Body of pancreas (tissue), 4 donors: ENCODE results near the gene MYCBP2. TPM values are rescaled to one million over a fixed set of nuclear protein-coding genes. Genes with fewer than 3 reads are reported as not detected.

Experiments
- ATAC-seq: fragments of 150-250 bp; one replicate; pipeline ENCODE4 v1.9.1; 2016
- DNase-seq, 4 donors: peaks; one replicate each; pipeline ENCODE4 v3.0.0-alpha.2; 2019
- H3K27ac ChIP-seq, 4 donors: fragments of 200-600 bp; sonication (generic); 1 replicate in 3 of 4; 2 replicates in 1 of 4; pipeline versions ENCODE4 v1.5.1 to v1.6.1; 2016 to 2019; ENCODE audit warnings: mild to moderate bottlenecking in 1 of 4, mixed read lengths in 1 of 4, moderate library complexity in 1 of 4
- H3K27me3 ChIP-seq, 2 donors: fragments of 200-600 bp; sonication (generic); one replicate each; pipeline ENCODE4 v1.6.0; 2016; ENCODE audit warnings: mild to moderate bottlenecking in 1 of 2
- H3K36me3 ChIP-seq, 2 donors: fragments of 200-600 bp; sonication (generic); replicated peaks in 1 of 2; 2 replicates each; pipeline ENCODE4 v1.5.1; 2016; ENCODE audit warnings: low read depth in 2 of 2; ENCODE audit not compliant: insufficient read depth in 1 of 2
- H3K4me1 ChIP-seq: fragments of 200-600 bp; sonication (generic); one replicate; pipeline ENCODE4 v1.6.0; 2016
- H3K4me3 ChIP-seq, 2 donors: fragments of 200-600 bp; sonication (generic); 1 replicate in 1 of 2; 2 replicates in 1 of 2; pipeline ENCODE4 v1.5.1; 2016 to 2019
- H3K9me3 ChIP-seq, 3 donors: fragments of 200-600 bp; sonication (generic); 1 replicate in 2 of 3; 2 replicates in 1 of 3; pipeline ENCODE4 v1.5.1; 2016
- POLR2A ChIP-seq, 3 donors: fragments of 450-650 bp; IDR thresholded peaks; one replicate each; pipeline ENCODE4 v1.6.1; 2016; ENCODE audit warnings: antibody characterized with exemption in 3 of 3, mild to moderate bottlenecking in 2 of 3
- WGBS, 2 donors: methylation state at CpG; one replicate each; pipeline ENCODE4 v1.1.5; 2017; 5-methylcytosine and 5-hydroxymethylcytosine counted together
- intact Hi-C: fragments of 100-400 bp; cut with DNase I; formaldehyde crosslinking; loops from one replicate; pipeline ENCODE4 v1.15.1; 2023
- total RNA-seq, 2 donors: library from RNA; depleted of rRNA; stranded (reverse); fragments of >200 nt; gene quantifications; one replicate each; pipeline ENCODE4 v1.1.0, GENCODE V29; 2016
- TF ChIP-seq, protein P1 (sequence below), 7 experiments: fragments of 450-650 bp in 4 of 7; fragments of 200-600 bp in 3 of 7; sonication (generic) in 3 of 7; IDR thresholded peaks; one replicate each; pipeline ENCODE4 v1.5.1; 2016 to 2019; ENCODE audit warnings: antibody characterized with exemption in 7 of 7

The MYCBP2 gene
- total RNA-seq, 2 donors from 2014 or later = 85.9 to 127 TPM

DNA sequence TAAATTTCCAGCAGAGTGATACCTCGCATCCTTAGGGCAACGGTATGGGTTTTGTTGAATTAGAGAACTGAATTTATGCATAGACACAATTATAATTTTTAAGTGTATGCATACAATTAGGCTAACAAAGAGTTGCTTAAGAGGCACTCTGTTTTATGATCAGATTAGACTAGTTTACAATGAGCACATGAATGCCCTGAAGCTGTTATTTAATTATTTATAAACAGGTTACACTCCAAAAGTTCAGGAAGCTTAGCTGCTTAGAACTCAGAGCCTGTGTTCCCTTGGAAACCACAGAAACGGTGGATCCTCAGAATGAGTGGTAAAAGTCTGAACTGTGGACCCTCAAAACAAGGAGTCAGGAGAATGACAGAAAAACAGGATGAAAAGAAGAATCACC lies 227.5 kb downstream of the MYCBP2 start:
- H3K36me3 ChIP-seq = peaks cover 0 to 3% of the 10 kb centered on the region in 2 donors
- H3K27ac ChIP-seq = no peak overlapping the region
- no peaks in the 10 kb centered on the region for H3K4me1 ChIP-seq
- TF ChIP-seq, protein P1, sequence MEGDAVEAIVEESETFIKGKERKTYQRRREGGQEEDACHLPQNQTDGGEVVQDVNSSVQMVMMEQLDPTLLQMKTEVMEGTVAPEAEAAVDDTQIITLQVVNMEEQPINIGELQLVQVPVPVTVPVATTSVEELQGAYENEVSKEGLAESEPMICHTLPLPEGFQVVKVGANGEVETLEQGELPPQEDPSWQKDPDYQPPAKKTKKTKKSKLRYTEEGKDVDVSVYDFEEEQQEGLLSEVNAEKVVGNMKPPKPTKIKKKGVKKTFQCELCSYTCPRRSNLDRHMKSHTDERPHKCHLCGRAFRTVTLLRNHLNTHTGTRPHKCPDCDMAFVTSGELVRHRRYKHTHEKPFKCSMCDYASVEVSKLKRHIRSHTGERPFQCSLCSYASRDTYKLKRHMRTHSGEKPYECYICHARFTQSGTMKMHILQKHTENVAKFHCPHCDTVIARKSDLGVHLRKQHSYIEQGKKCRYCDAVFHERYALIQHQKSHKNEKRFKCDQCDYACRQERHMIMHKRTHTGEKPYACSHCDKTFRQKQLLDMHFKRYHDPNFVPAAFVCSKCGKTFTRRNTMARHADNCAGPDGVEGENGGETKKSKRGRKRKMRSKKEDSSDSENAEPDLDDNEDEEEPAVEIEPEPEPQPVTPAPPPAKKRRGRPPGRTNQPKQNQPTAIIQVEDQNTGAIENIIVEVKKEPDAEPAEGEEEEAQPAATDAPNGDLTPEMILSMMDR (IDR thresholded peaks at IDR 0.05) = no peak
- TF ChIP-seq POLR2A (IDR thresholded peaks at IDR 0.05) = no peak
- H3K9me3 ChIP-seq = no peaks in the 10 kb centered on the region
- DNase-seq (no peak), ATAC-seq (no peak)
- intact Hi-C loops = no loop called here
- no peak overlapping the region for H3K4me3 ChIP-seq
- WGBS, 2 donors = 93 to 94% methylated on average over 3 of the region's 3 CpGs
- no peaks in the 10 kb centered on the region for H3K27me3 ChIP-seq

DNA sequence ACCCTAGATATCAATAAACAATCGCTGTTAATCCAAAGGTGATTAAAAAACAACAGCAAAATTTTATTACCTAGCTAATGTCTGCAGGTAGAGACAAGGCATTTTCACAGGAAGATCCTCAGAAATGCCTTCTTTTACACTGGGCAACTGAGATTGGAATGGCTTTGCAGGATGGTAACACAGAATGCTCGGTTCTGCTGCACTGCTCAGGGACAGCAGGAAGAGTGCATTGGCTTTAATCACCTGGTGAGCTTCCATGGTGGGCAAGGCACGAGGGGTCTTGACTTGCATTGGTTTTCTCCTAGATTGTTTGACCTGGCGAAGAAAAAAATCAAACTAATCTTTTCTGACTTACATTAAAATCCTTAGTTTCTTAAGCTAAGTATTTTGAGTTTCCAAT lies 231.6 kb downstream of the MYCBP2 start:
- Histone ChIP-seq H3K4me3 (no peak overlapping the region), H3K4me1 (no peaks in the 10 kb centered on the region), H3K36me3 (peaks cover 6 to 10% of the 10 kb centered on the region in 2 donors), H3K9me3 (no peaks in the 10 kb centered on the region), H3K27me3 (no peaks in the 10 kb centered on the region), H3K27ac (no peak overlapping the region)
- intact Hi-C loops = no loop called here
- WGBS, 2 donors = 89 to 91% methylated on average over 4 of the region's 4 CpGs
- TF ChIP-seq POLR2A (IDR thresholded peaks at IDR 0.05) = no peak
- TF ChIP-seq, protein P1 (IDR thresholded peaks at IDR 0.05) = no peak
- no peak for ATAC-seq
- no peak for DNase-seq

DNA sequence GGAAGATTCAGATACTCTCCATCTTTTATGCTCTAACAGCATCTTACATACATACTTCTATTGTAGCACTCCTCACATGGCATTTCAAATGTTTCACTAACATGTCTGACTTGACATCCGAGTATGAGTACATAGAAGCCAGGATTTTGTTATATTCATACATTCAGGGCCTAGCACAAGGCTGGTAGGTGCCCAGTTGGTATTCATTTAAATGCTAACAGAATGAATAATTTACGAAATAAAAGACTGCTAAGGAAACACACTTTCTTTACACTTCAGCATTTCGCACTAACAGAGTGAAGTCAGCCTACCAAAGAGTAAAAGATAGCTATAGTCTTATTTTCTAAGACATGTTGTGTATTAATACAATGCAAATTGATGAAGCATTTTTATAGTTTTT lies 232.1 kb downstream of the MYCBP2 start:
- no peak overlapping the region for H3K4me3 ChIP-seq
- peaks cover 8 to 10% of the 10 kb centered on the region in 2 donors for H3K36me3 ChIP-seq
- no peak for ATAC-seq
- no peak for DNase-seq
- no peak for TF ChIP-seq POLR2A (IDR thresholded peaks at IDR 0.05)
- TF ChIP-seq, protein P1 (IDR thresholded peaks at IDR 0.05) = no peak
- no peak overlapping the region for H3K27ac ChIP-seq
- no peaks in the 10 kb centered on the region for H3K4me1 ChIP-seq
- H3K9me3 ChIP-seq = no peaks in the 10 kb centered on the region
- 94 to 98% methylated on average over 3 of the region's 3 CpGs for WGBS, 2 donors
- no peaks in the 10 kb centered on the region for H3K27me3 ChIP-seq
- intact Hi-C loops = no loop called here

DNA sequence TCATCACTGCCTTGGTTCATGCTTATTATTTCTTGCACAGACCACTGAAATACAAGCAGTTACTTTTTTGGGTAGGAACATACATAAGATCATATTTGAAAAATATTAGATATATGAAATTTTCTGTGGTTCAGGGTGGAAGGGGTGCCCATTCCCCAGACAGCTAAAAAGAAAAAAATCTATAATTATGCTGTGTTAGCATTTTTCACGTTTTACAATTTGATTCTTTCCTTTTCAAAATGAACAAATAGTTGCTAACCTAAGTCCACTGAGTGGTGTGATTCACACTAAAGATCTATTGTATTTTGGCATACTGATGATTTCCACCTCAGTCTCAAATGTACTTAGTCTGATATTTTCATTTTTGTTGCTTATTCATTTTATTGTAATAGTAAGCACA lies 233.2 kb downstream of the MYCBP2 start:
- no peaks in the 10 kb centered on the region for H3K4me1 ChIP-seq
- H3K27me3 ChIP-seq = no peaks in the 10 kb centered on the region
- no peaks in the 10 kb centered on the region for H3K9me3 ChIP-seq
- no peak overlapping the region for H3K4me3 ChIP-seq
- intact Hi-C loops = no loop called here
- peaks cover 8 to 10% of the 10 kb centered on the region in 2 donors for H3K36me3 ChIP-seq
- 57 to 66% methylated on average over 1 of the region's 1 CpG for WGBS, 2 donors
- DNase-seq = no peak
- TF ChIP-seq POLR2A (IDR thresholded peaks at IDR 0.05) = no peak
- TF ChIP-seq, protein P1 (IDR thresholded peaks at IDR 0.05) = no peak
- no peak overlapping the region for H3K27ac ChIP-seq
- no peak for ATAC-seq

DNA sequence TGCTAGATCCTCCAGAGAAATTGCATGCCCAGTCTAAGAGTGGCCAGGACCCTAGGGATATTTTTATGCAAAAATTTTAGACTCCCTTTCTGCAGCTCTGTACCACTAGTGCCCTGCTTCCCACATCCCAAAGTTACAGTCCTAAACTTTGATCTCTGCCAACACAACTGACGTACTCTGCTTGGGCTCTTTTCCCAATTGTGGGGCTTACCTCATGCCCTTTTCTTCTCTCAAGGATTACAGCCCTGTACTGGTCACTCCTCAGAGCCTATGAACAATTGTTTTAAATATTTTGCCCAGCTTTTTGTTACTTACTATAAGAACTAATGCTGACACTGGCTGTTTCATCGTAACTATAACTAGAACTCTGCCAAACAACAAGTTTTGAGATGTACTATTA lies 242.1 kb downstream of the MYCBP2 start:
- WGBS, 2 donors = 97 to 100% methylated on average over 2 of the region's 2 CpGs
- H3K27me3 ChIP-seq = no peaks in the 10 kb centered on the region
- H3K4me1 ChIP-seq = no peaks in the 10 kb centered on the region
- ATAC-seq (no peak), DNase-seq (no peak)
- H3K27ac ChIP-seq = no peak overlapping the region
- intact Hi-C loops = no loop called here
- no peaks in the 10 kb centered on the region for H3K9me3 ChIP-seq
- H3K36me3 ChIP-seq = peaks cover 0 to 25% of the 10 kb centered on the region in 2 donors
- TF ChIP-seq POLR2A (IDR thresholded peaks at IDR 0.05) = no peak
- TF ChIP-seq, protein P1 (IDR thresholded peaks at IDR 0.05) = no peak
- no peak overlapping the region for H3K4me3 ChIP-seq
